ENCODE results near the gene AMPD3.

The AMPD3 gene

DNA sequence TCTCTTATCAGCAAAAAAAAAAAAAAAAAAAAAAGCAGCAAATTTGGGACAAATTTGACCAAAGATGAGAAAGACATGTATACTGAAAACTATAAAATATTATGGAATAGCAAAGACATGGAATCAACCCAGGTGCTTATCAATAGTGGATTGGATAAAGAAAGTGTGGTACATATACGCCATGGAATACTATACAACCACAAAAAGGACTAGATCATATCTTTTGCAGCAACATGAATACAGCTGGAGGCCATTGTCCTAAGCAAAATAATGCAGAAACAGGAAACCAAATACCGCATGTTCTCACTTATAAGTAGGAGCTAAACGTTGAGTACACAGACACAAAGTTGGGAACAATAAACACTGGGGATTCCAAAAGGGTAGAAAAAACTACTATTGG, 87.7 kb downstream of the AMPD3 start:
- DNase-seq = no peak

DNA sequence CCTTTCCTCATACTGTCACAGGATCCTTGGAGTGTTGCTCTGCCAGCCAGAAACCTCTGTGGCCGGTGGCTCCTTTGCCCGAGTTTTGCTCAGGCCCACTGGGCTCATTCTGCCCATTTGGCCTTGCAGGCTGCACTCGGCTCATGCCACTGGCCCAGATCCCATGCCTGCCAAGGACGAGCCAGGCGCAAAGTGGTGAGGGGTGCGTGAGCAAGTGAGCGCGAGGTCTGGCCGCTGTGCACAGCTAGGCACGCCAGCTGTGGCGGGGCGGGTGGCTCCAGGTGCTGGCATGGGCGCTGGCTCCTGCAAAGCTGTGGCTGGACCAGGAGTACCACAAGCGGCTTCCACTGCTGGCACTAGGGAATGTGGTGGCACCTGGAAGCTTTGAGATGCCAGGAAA, 88.7 kb downstream of the AMPD3 start:
- no peak for DNase-seq

DNA sequence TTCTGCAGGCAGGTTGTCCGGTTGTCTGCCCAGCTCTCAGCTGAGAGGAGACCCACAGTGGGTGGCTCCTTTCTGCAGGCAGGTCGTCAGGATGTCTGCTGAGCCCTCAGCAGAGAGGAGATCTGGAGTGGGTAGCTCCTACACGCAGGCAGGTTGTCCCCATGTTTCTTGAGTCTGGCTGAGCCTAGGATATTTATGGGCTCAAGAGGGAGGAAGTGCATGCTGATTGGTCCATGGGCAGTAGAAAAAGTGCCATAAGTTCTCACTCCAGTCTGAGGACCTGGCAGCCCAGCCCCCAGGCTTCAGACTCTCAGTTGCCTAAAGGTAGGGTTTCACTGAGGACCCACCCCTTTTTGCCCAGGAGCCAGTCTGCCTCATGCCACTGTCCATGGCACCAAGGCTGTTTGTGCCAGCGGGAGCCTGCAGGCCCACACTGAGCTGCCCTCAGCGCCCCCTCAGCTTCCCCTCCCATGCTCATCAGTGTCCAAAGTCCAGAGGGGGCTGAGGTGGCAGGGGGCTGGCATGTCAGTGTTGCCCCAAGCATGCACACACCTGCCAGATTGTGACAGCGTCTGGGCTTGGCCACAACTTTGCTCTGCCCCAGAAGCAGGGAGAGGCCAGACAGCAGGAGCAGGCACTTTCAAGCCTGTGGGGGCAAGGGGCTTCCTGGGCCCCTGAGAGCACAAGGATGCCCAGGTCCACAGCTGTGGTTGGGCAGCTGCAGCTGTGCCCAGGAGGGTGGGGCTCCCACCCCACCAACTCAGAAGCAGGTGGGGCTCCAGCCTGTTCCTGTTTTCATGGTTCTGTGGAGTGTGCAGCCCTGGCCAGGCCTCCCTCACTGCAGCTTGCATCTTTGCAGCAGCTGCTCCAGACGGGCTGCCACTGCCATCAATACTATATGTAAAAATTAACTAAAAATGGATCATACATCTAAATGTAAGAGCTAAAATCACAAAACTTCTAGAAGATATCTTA, 89.7 kb downstream of the AMPD3 start:
- DNase-seq = no peak

DNA sequence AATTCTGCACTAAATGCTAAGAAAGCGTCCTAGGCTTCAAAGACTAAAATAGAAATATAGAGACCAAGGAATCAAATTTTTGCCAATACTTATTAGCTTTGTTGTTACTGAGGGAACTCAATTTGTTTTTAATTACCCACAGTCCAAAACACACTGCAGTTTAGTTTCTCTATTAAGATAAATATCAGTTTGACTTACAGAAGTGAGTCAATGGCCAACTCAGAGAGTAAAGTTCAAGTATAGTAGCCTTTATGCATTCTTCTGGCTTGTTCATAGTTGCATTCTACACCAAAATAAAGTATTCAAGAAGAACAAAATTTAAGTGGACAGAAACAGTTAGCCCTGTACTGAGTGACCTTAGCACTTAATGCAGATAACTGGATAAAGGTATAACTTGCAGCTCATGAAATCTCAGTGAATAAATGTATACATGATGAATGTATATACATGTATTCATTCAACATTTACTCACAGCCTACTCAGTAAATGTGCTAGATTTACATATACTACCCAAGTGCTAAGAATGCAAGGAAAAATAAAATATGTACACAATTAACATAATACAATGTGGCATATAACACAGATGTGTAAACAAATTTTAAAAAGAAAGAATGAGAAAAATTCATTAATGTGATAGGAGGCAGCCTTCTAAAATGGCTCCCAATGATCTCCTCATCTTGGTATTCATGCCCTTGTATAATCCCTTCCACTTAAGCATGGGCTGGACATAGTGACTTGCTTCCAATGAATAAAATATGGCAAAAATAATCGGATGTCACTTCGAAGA, 95.6 kb downstream of the AMPD3 start:
- DNase-seq = no peak

DNA sequence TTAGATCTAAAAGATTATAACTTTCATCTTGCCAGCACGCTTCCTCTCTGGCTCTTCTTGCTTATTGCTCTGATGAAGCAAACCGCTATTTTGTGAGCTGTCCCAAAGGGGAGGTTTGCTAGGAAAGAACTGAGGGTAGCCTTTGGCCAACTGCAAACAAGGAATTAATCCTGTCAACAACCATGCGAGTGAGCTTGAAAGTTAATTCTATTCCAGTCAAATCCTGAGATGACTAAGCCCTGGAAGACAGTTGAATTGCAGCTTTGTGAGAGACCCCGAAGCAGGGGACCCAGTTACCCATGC, 96.2 kb downstream of the AMPD3 start:
- DNase-seq = no peak

DNA sequence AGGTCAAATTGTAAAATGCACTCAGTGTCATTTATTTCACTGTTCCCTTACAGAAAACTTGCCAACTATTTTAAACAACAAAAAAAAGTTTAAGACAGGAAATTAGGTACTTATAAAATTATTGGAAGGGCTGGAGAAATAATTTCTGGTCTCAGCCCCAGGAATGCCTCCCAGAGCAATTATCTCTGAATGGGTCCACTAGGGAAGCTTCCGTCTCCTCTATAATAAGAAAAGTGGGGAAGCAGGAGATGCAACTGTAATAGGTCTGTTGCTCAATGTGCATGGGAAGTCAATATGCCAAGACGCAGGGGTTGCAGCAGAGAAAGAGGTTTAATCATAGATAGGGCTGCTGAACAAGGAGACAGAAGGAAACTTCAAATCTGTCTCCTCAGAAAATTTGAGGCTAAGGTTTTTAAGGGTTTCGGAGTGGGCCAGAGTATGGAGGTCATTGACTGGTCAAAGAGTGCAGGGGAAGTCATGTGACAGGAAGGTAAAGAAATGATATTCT, 96.8 kb downstream of the AMPD3 start:
- DNase-seq = no peak

DNA sequence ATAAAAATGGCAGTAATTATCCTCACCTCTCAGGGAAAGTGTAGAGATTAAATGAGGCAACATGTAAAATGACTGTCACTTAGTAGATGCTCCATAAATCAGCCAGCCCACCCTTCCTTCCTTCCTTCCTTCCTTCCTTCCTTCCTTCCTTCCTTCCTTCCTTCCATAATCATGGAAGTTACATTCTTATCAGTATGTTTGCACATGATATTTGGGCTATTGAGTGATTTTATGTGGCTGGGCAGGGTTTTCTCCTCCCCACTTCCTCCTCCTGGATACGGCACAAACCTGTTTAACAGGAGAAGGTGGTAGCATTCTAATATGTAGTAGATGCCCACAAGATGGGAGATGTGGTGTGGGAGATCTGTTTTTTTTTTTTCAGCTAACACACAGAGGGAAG, 101.5 kb downstream of the AMPD3 start:
- no peak for DNase-seq
